Measurements from ENCODE around the gene DRAM2.

DRAM2 gene

DNA sequence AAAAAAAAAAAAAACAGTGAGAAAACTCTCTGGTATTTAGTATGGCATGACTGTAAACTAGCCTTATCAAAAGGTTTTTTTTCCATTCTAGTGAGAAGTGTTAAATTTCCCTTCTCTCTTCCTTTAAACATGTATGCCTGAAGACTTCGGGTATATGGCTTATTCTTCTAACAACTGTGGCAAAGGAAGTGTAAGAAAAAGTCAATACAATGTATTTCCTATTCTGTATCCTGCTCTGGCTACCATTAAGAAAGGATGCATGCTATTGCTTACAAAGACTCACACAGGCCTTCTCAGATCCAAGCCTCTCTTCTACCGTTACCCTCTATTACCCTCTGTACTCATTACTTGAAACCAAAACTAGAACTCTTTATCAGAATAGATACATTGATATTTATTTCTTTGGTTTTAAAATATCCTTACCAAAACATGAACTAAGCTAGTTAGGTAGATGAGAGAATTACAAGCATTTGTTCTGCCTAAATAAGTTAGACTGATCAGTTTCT lies 8.5 kb upstream of the DRAM2 start:
- Histone ChIP-seq H4K8ac (ENCODE audit: low read length) (no peak overlapping the region), H2BK12ac (ENCODE audit: low read length in 2 of 2) (no peak overlapping the region), H2BK15ac (ENCODE audit: low read depth, poor library complexity, severe bottlenecking) (no peak overlapping the region), H3K4me3 (ENCODE audit: insufficient read depth in 1 of 2, low read depth in 1 of 2, low read length in 2 of 2) (no peak overlapping the region), H3K36me3 (ENCODE audit: control insufficient read depth in 1 of 2, insufficient read depth in 2 of 2, low read depth in 1 of 2, low read length in 2 of 2) (peaks cover 17 to 61% of the 10 kb centered on the region in 2 experiments), H3K79me1 (replicated peaks; ENCODE audit: low read length, poor library complexity, severe bottlenecking) (peaks cover 17% of the 10 kb centered on the region), H3K27me3 (ENCODE audit: control insufficient read depth in 1 of 2, insufficient read depth in 1 of 2, low read length in 2 of 2) (no peaks in the 10 kb centered on the region), H4K91ac (ENCODE audit: low read length) (no peak overlapping the region), H3K23ac (ENCODE audit: low read length in 2 of 2) (no peak overlapping the region), H2BK120ac (ENCODE audit: low read depth, low read length) (no peak overlapping the region), H2BK5ac (ENCODE audit: low read depth, low read length, poor library complexity, severe bottlenecking) (no peak overlapping the region), H3K9ac (ENCODE audit: low read length) (no peak overlapping the region), H3K9me3 (ENCODE audit: control insufficient read depth, low read length) (no peaks in the 10 kb centered on the region), H3K27ac (ENCODE audit: low read length, poor library complexity, severe bottlenecking) (no peak overlapping the region), H2AK5ac (ENCODE audit: low read length, severe bottlenecking) (no peak overlapping the region), H3K14ac (ENCODE audit: low read length in 2 of 2) (no peak overlapping the region), H3K4me2 (ENCODE audit: low read length, poor library complexity, severe bottlenecking) (no peak overlapping the region), H3K4me1 (ENCODE audit: control insufficient read depth, insufficient read depth, low read depth, low read length) (peaks cover 3% of the 10 kb centered on the region), H3K4ac (ENCODE audit: low read depth in 1 of 2, low read length in 2 of 2) (no peak overlapping the region), H2AFZ (ENCODE audit: low read depth, low read length) (no peak overlapping the region), H3K18ac (ENCODE audit: low read depth in 1 of 2, low read length in 2 of 2) (no peak overlapping the region)
- 100% methylated on average over 1 of the region's 2 CpGs for WGBS
- DNase-seq = no peak

DNA sequence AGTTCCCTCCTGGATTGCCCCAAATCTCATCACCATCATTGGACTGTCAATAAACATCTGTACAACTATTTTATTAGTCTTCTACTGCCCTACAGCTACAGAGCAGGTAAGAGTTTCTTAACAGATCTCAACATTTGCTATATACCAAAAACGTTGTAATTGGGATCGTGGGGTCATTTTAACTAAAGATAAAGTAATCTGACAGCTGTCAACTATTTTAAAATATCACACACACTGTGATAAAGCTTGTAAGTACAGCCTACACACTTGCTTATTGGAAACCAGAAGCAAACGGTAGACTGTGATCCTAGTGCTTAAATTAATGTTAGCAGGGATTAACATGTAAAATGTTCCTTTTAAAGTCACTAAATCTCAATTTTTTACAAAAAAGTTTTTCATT lies 8.1 kb upstream of the DRAM2 start:
- no peaks in the 10 kb centered on the region for H3K9me3 ChIP-seq (ENCODE audit: control insufficient read depth, low read length)
- H2AFZ ChIP-seq (ENCODE audit: low read depth, low read length) = no peak overlapping the region
- no peak overlapping the region for H3K14ac ChIP-seq (ENCODE audit: low read length in 2 of 2)
- H2AK5ac ChIP-seq (ENCODE audit: low read length, severe bottlenecking) = no peak overlapping the region
- H3K27me3 ChIP-seq (ENCODE audit: control insufficient read depth in 1 of 2, insufficient read depth in 1 of 2, low read length in 2 of 2) = no peaks in the 10 kb centered on the region
- H4K91ac ChIP-seq (ENCODE audit: low read length) = no peak overlapping the region
- no CpG with 5 or more reads among the region's 3 CpGs for WGBS
- no peak overlapping the region for H2BK5ac ChIP-seq (ENCODE audit: low read depth, low read length, poor library complexity, severe bottlenecking)
- H4K8ac ChIP-seq (ENCODE audit: low read length) = no peak overlapping the region
- no peak overlapping the region for H3K18ac ChIP-seq (ENCODE audit: low read depth in 1 of 2, low read length in 2 of 2)
- H3K4me1 ChIP-seq (ENCODE audit: control insufficient read depth, insufficient read depth, low read depth, low read length) = peaks cover 3% of the 10 kb centered on the region
- H3K9ac ChIP-seq (ENCODE audit: low read length) = no peak overlapping the region
- H2BK15ac ChIP-seq (ENCODE audit: low read depth, poor library complexity, severe bottlenecking) = no peak overlapping the region
- H2BK120ac ChIP-seq (ENCODE audit: low read depth, low read length) = no peak overlapping the region
- H3K4ac ChIP-seq (ENCODE audit: low read depth in 1 of 2, low read length in 2 of 2) = no peak overlapping the region
- H3K4me3 ChIP-seq (ENCODE audit: insufficient read depth in 1 of 2, low read depth in 1 of 2, low read length in 2 of 2) = no peak overlapping the region
- peaks cover 13 to 56% of the 10 kb centered on the region in 2 experiments for H3K36me3 ChIP-seq (ENCODE audit: control insufficient read depth in 1 of 2, insufficient read depth in 2 of 2, low read depth in 1 of 2, low read length in 2 of 2)
- DNase-seq = no peak
- H3K23ac ChIP-seq (ENCODE audit: low read length in 2 of 2) = no peak overlapping the region
- H3K4me2 ChIP-seq (ENCODE audit: low read length, poor library complexity, severe bottlenecking) = no peak overlapping the region
- H2BK12ac ChIP-seq (ENCODE audit: low read length in 2 of 2) = no peak overlapping the region
- H3K79me1 ChIP-seq (replicated peaks; ENCODE audit: low read length, poor library complexity, severe bottlenecking) = peaks cover 14% of the 10 kb centered on the region
- no peak overlapping the region for H3K27ac ChIP-seq (ENCODE audit: low read length, poor library complexity, severe bottlenecking)

DNA sequence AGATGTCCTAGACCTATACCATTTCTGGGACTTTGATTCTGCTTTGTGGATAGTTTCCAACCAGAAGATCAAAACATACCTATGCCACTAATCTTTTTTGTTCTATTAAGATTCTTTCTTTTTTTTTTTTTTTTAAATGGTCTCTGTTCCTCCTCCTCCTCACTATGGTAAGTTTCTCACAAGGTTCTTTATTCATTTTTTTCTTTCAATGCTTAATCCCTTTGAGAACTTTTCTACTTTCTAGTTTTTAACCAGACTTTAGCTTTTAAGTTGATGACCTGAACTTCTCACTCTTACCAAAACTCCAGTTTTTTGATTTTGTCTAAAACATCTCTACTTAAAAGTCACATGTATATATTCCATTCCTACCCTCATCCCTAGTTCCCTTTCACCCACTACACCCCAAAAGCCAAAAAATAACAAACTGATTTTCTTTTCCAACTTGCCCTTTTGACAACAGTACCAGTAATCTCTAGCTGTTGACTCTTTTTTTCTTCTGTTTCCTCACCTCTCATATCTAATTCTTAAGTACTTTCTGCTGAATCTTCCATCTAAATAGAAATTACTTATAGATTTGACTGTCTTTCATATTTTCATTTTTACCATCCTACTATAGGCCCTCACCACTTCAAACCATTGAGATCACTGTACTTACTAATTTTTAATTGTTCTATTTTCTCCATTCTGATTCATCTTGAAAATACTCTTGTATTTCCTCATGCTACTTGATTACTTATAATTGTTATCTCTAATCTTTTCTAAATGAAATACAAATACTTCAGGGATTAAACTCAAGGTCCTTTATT lies 6.3 kb upstream of the DRAM2 start:
- no peak overlapping the region for H2AK5ac ChIP-seq (ENCODE audit: low read length, severe bottlenecking)
- no peak overlapping the region for H3K4me3 ChIP-seq (ENCODE audit: insufficient read depth in 1 of 2, low read depth in 1 of 2, low read length in 2 of 2)
- H3K79me1 ChIP-seq (replicated peaks; ENCODE audit: low read length, poor library complexity, severe bottlenecking) = peaks cover 13% of the 10 kb centered on the region
- H3K4me2 ChIP-seq (ENCODE audit: low read length, poor library complexity, severe bottlenecking) = no peak overlapping the region
- H3K4ac ChIP-seq (ENCODE audit: low read depth in 1 of 2, low read length in 2 of 2) = no peak overlapping the region
- H3K36me3 ChIP-seq (ENCODE audit: control insufficient read depth in 1 of 2, insufficient read depth in 2 of 2, low read depth in 1 of 2, low read length in 2 of 2) = peaks cover 12 to 42% of the 10 kb centered on the region in 2 experiments
- H3K14ac ChIP-seq (ENCODE audit: low read length in 2 of 2) = no peak overlapping the region
- no peak overlapping the region for H2BK120ac ChIP-seq (ENCODE audit: low read depth, low read length)
- H3K9me3 ChIP-seq (ENCODE audit: control insufficient read depth, low read length) = no peaks in the 10 kb centered on the region
- H2AFZ ChIP-seq (ENCODE audit: low read depth, low read length) = no peak overlapping the region
- H3K27ac ChIP-seq (ENCODE audit: low read length, poor library complexity, severe bottlenecking) = no peak overlapping the region
- H4K91ac ChIP-seq (ENCODE audit: low read length) = no peak overlapping the region
- H3K4me1 ChIP-seq (ENCODE audit: control insufficient read depth, insufficient read depth, low read depth, low read length) = peaks cover 3% of the 10 kb centered on the region
- no peak overlapping the region for H2BK12ac ChIP-seq (ENCODE audit: low read length in 2 of 2)
- H3K23ac ChIP-seq (ENCODE audit: low read length in 2 of 2) = no peak overlapping the region
- H2BK5ac ChIP-seq (ENCODE audit: low read depth, low read length, poor library complexity, severe bottlenecking) = no peak overlapping the region
- H3K27me3 ChIP-seq (ENCODE audit: control insufficient read depth in 1 of 2, insufficient read depth in 1 of 2, low read length in 2 of 2) = no peaks in the 10 kb centered on the region
- H4K8ac ChIP-seq (ENCODE audit: low read length) = no peak overlapping the region
- H3K9ac ChIP-seq (ENCODE audit: low read length) = no peak overlapping the region
- no peak for DNase-seq
- H3K18ac ChIP-seq (ENCODE audit: low read depth in 1 of 2, low read length in 2 of 2) = no peak overlapping the region
- no peak overlapping the region for H2BK15ac ChIP-seq (ENCODE audit: low read depth, poor library complexity, severe bottlenecking)

DNA sequence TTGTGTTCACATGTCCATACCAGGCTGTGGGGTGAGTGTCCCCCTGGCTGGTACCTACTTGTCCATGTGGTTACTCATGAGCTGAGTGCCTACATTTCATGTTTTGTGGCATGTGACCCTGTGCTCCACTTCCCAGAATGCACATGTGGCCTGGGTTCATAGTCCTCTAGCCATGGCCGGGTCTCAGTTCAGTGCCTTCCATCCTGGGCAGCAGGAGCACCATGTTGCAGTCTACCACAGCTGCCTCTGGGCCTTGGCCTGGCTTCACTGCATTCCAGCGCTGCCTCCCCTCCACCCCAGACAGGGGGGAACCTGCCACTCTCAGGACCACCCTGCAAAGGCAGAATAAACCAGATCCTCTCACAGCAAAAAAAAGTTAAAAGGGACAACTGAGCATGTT lies 5.6 kb upstream of the DRAM2 start:
- H3K79me1 ChIP-seq (replicated peaks; ENCODE audit: low read length, poor library complexity, severe bottlenecking) = peaks cover 11% of the 10 kb centered on the region
- H2AFZ ChIP-seq (ENCODE audit: low read depth, low read length) = no peak overlapping the region
- H3K4ac ChIP-seq (ENCODE audit: low read depth in 1 of 2, low read length in 2 of 2) = no peak overlapping the region
- H2AK5ac ChIP-seq (ENCODE audit: low read length, severe bottlenecking) = no peak overlapping the region
- H3K36me3 ChIP-seq (ENCODE audit: control insufficient read depth in 1 of 2, insufficient read depth in 2 of 2, low read depth in 1 of 2, low read length in 2 of 2) = peaks cover 10 to 36% of the 10 kb centered on the region in 2 experiments
- H3K9me3 ChIP-seq (ENCODE audit: control insufficient read depth, low read length) = no peaks in the 10 kb centered on the region
- H3K4me3 ChIP-seq (ENCODE audit: insufficient read depth in 1 of 2, low read depth in 1 of 2, low read length in 2 of 2) = no peak overlapping the region
- H2BK15ac ChIP-seq (ENCODE audit: low read depth, poor library complexity, severe bottlenecking) = no peak overlapping the region
- DNase-seq = no peak
- no peak overlapping the region for H4K8ac ChIP-seq (ENCODE audit: low read length)
- no peak overlapping the region for H4K91ac ChIP-seq (ENCODE audit: low read length)
- H3K4me1 ChIP-seq (ENCODE audit: control insufficient read depth, insufficient read depth, low read depth, low read length) = peaks cover 3% of the 10 kb centered on the region
- H3K9ac ChIP-seq (ENCODE audit: low read length) = no peak overlapping the region
- no peak overlapping the region for H3K4me2 ChIP-seq (ENCODE audit: low read length, poor library complexity, severe bottlenecking)
- no peak overlapping the region for H2BK5ac ChIP-seq (ENCODE audit: low read depth, low read length, poor library complexity, severe bottlenecking)
- H3K27me3 ChIP-seq (ENCODE audit: control insufficient read depth in 1 of 2, insufficient read depth in 1 of 2, low read length in 2 of 2) = no peaks in the 10 kb centered on the region
- H3K27ac ChIP-seq (ENCODE audit: low read length, poor library complexity, severe bottlenecking) = no peak overlapping the region
- WGBS = 100% methylated on average over 1 of the region's 2 CpGs
- H3K18ac ChIP-seq (ENCODE audit: low read depth in 1 of 2, low read length in 2 of 2) = no peak overlapping the region
- H3K23ac ChIP-seq (ENCODE audit: low read length in 2 of 2) = no peak overlapping the region
- no peak overlapping the region for H2BK12ac ChIP-seq (ENCODE audit: low read length in 2 of 2)
- no peak overlapping the region for H2BK120ac ChIP-seq (ENCODE audit: low read depth, low read length)
- H3K14ac ChIP-seq (ENCODE audit: low read length in 2 of 2) = no peak overlapping the region

Measured in mesenchymal stem cell (in vitro differentiated cells and primary cell).